ENCODE measurements around the gene DCC. TPM values are rescaled to one million over a fixed set of nuclear protein-coding genes. Genes with fewer than 3 reads are reported as not detected.

DCC gene
- total RNA-seq, 4 donors from 2014 or later = 0.16 TPM; not detected in 3

- Histone ChIP-seq H3K9me3 (no peaks in the 10 kb centered on the region), H3K27me3 (no peaks in the 10 kb centered on the region), H3K36me3 (no peaks in the 10 kb centered on the region), H3K4me3 (no peak overlapping the region), H3K4me1 (no peaks in the 10 kb centered on the region), H3K27ac (no peak overlapping the region)
- DNase-seq (ENCODE audit: low spot score in 2 of 2) = no peak
- TF ChIP-seq POLR2AphosphoS5 (IDR thresholded peaks at IDR 0.05) (no peak), EP300 (IDR thresholded peaks at IDR 0.05) (no peak), POLR2A (IDR thresholded peaks at IDR 0.05) (no peak)
- TF ChIP-seq, protein P1, sequence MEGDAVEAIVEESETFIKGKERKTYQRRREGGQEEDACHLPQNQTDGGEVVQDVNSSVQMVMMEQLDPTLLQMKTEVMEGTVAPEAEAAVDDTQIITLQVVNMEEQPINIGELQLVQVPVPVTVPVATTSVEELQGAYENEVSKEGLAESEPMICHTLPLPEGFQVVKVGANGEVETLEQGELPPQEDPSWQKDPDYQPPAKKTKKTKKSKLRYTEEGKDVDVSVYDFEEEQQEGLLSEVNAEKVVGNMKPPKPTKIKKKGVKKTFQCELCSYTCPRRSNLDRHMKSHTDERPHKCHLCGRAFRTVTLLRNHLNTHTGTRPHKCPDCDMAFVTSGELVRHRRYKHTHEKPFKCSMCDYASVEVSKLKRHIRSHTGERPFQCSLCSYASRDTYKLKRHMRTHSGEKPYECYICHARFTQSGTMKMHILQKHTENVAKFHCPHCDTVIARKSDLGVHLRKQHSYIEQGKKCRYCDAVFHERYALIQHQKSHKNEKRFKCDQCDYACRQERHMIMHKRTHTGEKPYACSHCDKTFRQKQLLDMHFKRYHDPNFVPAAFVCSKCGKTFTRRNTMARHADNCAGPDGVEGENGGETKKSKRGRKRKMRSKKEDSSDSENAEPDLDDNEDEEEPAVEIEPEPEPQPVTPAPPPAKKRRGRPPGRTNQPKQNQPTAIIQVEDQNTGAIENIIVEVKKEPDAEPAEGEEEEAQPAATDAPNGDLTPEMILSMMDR (IDR thresholded peaks at IDR 0.05) = no peak
- 73% methylated on average over 1 of the region's 1 CpG for WGBS
These were observed 111.9 kb downstream of the DCC start for GRCh38 chr18:52451851-52452250.

DNA sequence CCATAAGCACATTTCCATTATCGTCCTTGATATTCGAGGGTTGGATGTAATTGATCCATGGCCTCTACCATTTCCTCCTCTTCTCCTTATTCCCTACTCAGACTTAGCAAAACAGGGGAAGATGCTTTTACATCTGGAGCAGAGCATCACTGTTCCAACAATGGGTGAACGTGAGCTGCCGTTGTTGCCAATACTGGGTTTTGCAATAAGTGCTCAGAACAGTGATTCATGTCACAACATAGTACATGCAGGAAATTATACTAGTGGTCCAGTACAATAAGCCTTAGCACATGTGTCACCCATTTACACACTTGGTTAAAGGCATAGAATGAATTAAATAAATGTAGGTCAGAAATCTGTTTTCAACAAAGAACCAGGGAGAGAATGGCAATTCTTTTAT, 112.4 kb downstream of the DCC start:
- Histone ChIP-seq H3K4me3 (no peak overlapping the region), H3K4me1 (no peaks in the 10 kb centered on the region), H3K27me3 (no peaks in the 10 kb centered on the region), H3K27ac (no peak overlapping the region), H3K36me3 (no peaks in the 10 kb centered on the region), H3K9me3 (no peaks in the 10 kb centered on the region)
- DNase-seq (ENCODE audit: low spot score in 2 of 2) = no peak
- WGBS = 75% methylated on average over 4 of the region's 4 CpGs
- TF ChIP-seq POLR2AphosphoS5 (IDR thresholded peaks at IDR 0.05) (no peak), EP300 (IDR thresholded peaks at IDR 0.05) (no peak), POLR2A (IDR thresholded peaks at IDR 0.05) (no peak)
- TF ChIP-seq, protein P1 (IDR thresholded peaks at IDR 0.05) = no peak

GRCh38 chr18:52459890-52460289, 119.9 kb downstream of the DCC start:
- WGBS = 85% methylated on average over 1 of the region's 1 CpG
- TF ChIP-seq EP300 (IDR thresholded peaks at IDR 0.05) = no peak
- TF ChIP-seq, protein P1 (IDR thresholded peaks at IDR 0.05) = no peak
- TF ChIP-seq POLR2AphosphoS5 (IDR thresholded peaks at IDR 0.05) = no peak
- TF ChIP-seq POLR2A (IDR thresholded peaks at IDR 0.05) = no peak
- Histone ChIP-seq H3K27ac (no peak overlapping the region), H3K4me1 (no peaks in the 10 kb centered on the region), H3K9me3 (no peaks in the 10 kb centered on the region), H3K36me3 (no peaks in the 10 kb centered on the region), H3K27me3 (no peaks in the 10 kb centered on the region), H3K4me3 (no peak overlapping the region)
- no peak for DNase-seq (ENCODE audit: low spot score in 2 of 2)

DNA sequence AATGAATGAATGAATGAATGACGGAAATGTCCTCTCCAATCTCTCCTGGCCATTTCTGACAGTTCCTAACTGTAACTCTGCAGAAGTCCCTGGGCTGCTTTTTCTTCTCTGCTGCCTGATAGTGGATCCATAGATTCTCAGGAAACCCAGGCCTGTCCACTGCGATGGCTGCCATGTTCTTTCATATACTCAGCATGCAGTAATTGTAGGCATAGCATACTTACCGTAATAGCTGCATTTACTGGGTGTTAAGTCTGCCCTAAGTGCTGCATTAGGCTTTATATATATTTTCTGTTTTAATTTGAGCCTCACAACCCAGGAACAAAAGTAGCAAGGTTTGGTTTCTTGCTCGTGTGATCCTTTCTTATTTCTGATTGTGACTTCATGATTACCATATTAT, 122.9 kb downstream of the DCC start:
- DNase-seq (ENCODE audit: low spot score in 2 of 2) = no peak
- no peaks in the 10 kb centered on the region for H3K9me3 ChIP-seq
- no peaks in the 10 kb centered on the region for H3K4me1 ChIP-seq
- H3K4me3 ChIP-seq = no peak overlapping the region
- H3K27ac ChIP-seq = no peak overlapping the region
- H3K36me3 ChIP-seq = no peaks in the 10 kb centered on the region
- WGBS = 87% methylated on average over 4 of the region's 4 CpGs
- no peaks in the 10 kb centered on the region for H3K27me3 ChIP-seq
- TF ChIP-seq, protein P1 (IDR thresholded peaks at IDR 0.05) = no peak
- TF ChIP-seq EP300 (IDR thresholded peaks at IDR 0.05) (no peak), POLR2A (IDR thresholded peaks at IDR 0.05) (no peak), POLR2AphosphoS5 (IDR thresholded peaks at IDR 0.05) (no peak)

GRCh38 chr18:52465391-52465790, 125.4 kb downstream of the DCC start:
- whole genome bisulfite sequencing = 58% methylated on average over 4 of the region's 4 CpGs

DNA sequence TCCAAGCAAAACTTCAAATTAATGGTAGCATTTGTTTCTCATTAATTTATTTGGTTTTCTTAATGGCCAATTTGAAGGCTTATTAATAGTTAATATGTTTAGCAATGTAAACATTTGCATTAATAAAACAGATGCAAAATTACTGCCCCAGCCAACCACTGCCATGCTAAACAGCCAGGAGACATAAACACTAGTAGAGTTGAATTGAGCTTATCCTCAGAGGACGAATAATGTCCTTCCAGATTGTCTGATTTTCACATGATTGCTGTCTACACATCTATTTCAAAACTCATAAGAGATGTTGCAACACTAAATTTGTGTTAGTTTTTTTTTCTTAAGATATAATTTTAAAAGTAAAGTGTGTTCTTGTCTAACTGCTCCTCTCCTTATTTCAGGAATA, 128.5 kb downstream of the DCC start:
- TF ChIP-seq POLR2A (IDR thresholded peaks at IDR 0.05) = no peak
- TF ChIP-seq, protein P1 (IDR thresholded peaks at IDR 0.05) = no peak
- no peak for TF ChIP-seq POLR2AphosphoS5 (IDR thresholded peaks at IDR 0.05)
- no peak for TF ChIP-seq EP300 (IDR thresholded peaks at IDR 0.05)
- no peaks in the 10 kb centered on the region for H3K36me3 ChIP-seq
- H3K4me3 ChIP-seq = no peak overlapping the region
- H3K27me3 ChIP-seq = no peaks in the 10 kb centered on the region
- 76% methylated on average over 1 of the region's 1 CpG for WGBS
- H3K4me1 ChIP-seq = no peaks in the 10 kb centered on the region
- no peaks in the 10 kb centered on the region for H3K9me3 ChIP-seq
- DNase-seq (ENCODE audit: low spot score in 2 of 2) = no peak
- H3K27ac ChIP-seq = no peak overlapping the region

More at GRCh38 chr18:52465391-52465790, 125.4 kb downstream of the DCC start:
- no peaks in the 10 kb centered on the region for H3K27me3 ChIP-seq
- no peaks in the 10 kb centered on the region for H3K4me1 ChIP-seq
- no peaks in the 10 kb centered on the region for H3K9me3 ChIP-seq
- TF ChIP-seq POLR2A (IDR thresholded peaks at IDR 0.05) = no peak
- TF ChIP-seq EP300 (IDR thresholded peaks at IDR 0.05) = no peak
- H3K4me3 ChIP-seq = no peak overlapping the region
- no peak overlapping the region for H3K27ac ChIP-seq
- DNase-seq (ENCODE audit: low spot score in 2 of 2) = no peak
- H3K36me3 ChIP-seq = no peaks in the 10 kb centered on the region
